Epidermal melanocyte (primary cell): ENCODE data around the gene RBM38.

Experiments
- DNase-seq: peaks from one replicate; pipeline ENCODE4 v3.0.0; 2011; ENCODE audit warnings: low spot score; ENCODE audit not compliant: insufficient read length

RBM38 gene

DNA sequence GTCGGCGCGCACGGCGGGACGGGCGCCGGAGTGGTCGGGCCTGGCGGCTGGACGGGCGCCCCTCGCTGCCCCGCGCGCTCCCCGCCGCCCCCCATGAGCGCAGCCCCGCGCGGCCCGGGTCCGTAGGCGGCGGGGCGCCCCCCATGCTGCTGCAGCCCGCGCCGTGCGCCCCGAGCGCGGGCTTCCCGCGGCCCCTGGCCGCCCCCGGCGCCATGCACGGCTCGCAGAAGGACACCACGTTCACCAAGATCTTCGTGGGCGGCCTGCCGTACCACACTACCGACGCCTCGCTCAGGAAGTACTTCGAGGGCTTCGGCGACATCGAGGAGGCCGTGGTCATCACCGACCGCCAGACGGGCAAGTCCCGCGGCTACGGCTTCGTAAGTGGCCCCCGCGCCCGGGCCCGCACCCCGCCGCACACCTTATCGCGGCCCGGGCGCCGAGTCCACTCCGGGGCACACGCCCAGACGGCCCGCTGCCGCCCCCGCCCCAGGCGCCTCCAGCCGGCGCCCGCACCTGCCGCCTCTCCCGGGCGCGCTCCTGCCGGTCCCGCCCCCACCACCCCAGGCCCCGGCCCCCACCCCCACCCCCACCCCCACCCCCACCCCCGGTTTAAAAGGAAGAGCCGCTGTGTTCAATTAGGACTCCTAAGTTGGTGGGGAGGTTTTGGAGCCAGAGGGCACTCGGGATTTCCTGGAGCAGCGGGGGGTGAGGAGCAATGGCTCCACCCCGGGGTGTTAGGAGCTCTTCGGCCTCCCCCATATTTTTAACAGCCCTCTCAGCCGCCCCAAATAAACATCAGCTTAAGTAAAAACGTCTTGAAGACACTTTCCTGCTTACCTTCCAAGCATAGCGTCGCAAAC is 474 bp downstream of the RBM38 start:
- DNase-seq = no peak

- DNase-seq = no peak
These were observed 1.5 kb downstream of the RBM38 start for GRCh38 chr20:57392512-57393271.

DNA sequence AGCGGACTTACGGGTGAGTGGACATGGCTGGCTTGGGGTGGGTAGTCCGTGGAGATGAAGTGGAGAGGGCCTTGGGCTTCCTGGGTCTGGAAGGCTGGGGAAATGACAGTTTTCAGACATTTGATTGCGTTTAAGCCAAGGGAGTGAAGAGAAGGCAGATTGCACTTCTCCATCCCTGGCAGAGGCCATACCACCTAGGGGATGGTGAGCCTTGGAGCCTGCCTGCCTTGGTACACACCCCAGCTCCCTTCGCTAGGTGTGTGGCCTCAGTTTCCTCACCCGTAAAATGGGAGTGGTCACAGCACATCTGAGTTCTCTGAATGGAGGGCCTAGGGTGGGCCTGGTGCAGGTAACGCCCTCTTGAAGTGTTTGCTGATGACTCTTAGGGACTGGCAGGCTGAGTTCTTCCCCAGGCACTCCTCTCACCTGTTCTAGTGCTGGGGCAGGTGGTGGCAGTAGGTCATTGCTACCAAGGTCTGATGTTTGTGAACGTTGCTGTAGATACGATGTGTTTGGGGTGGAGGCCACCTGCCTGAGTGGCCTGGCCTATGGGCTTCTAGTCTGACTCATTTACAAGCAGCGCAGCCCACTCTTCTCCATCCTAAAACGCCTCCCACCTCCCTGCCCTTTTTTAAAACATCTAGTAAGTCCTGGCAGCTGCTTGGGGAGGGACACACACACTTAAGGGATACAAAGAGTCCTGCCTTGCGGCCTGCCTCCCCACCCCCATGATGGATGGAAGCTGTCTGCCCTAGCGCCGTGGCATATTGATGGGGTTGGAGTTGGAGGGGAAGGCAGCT is 2.3 kb downstream of the RBM38 start:
- DNase-seq = no peak

DNA sequence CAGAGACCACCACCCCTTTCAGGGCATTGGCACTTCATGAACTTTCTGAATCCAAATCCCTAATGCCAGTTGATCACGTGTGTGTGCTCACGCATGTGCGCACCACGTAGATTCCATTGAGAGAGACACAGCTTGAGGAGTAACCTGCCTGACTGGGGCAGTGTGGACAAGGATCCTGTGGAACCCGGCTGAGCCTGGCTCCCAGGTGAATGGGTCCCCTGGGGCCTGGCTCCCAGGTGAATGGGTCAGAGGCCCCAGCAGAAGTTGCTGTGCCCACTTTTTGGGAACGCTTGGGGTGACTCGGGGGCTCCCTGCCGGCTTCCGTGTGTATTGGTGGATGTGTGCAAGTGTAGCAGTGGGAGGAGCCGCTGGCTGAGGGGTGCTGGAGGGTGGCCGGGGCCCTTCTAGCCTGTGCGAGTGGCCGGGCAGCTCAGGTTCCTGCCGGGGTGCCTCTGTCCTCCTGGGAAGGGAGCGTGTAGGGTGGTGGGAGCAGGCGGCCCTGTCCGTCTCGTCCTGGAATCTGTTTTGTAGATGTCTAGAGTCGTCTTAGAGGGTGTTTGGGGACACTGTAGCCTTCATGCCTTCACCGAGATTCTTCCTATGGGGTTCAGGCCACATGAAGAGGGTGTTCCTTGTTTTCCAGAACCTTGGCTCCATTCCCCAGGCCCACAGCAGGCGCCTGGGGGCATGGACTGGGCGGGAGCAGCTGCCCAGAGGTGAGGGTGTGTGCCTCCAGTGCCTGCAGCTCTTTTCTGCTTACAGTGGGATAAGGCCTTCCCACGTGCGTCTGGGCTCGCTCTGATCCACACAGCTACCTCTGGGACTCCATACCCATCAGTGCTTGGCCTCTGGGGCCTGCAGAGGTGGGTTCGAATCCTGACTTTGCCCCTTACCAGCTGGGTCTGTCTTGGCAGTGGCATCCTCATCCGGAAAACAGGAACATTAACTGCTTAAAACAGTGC is 3.2 kb downstream of the RBM38 start:
- no peak for DNase-seq

DNA sequence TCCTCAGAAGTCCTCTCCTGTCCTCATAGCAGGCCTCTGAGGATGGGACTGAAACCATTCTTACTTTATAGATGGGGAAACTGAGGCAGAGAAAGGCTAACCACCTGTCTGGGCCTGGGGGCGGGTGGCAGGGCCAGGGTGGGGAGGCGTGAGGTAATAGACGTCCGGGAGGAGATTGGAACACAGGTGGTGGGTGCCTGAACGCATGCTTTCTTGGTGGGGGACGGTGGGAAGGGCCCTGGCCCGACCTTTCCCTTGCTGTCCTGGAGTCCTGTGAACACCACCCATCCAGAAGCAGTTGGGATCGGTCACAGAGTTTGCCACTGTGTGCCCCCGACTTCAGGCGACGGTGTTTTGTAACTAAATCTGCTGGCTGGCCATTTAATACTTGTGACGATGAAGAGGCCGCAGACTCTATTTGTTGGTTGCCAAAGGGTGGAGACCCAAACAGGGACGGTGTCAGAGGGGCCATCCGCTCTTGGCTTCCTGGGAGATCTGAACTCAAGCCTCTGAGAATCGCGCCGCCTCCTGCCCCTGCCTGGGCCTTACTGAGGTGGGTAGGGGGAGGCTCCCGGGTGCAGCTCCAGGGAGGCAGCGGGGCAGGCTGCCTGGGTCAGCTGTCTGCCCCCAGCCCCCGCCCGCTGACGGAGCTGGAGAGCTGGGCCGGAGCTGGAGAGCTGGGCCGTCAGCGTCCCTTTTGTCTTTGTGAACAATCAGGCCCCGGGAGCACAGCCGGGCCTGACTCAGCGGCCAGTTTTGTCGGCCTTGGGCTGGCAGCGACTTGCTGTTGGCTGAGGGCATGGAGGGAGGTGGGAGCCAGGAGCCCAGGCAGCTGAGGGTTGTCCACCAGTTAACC is 4.1 kb downstream of the RBM38 start:
- peak; percentile 13 for DNase-seq

GRCh38 chr20:57396212-57396983 is 5.2 kb downstream of the RBM38 start:
- peak; percentile 10 for DNase-seq

DNA sequence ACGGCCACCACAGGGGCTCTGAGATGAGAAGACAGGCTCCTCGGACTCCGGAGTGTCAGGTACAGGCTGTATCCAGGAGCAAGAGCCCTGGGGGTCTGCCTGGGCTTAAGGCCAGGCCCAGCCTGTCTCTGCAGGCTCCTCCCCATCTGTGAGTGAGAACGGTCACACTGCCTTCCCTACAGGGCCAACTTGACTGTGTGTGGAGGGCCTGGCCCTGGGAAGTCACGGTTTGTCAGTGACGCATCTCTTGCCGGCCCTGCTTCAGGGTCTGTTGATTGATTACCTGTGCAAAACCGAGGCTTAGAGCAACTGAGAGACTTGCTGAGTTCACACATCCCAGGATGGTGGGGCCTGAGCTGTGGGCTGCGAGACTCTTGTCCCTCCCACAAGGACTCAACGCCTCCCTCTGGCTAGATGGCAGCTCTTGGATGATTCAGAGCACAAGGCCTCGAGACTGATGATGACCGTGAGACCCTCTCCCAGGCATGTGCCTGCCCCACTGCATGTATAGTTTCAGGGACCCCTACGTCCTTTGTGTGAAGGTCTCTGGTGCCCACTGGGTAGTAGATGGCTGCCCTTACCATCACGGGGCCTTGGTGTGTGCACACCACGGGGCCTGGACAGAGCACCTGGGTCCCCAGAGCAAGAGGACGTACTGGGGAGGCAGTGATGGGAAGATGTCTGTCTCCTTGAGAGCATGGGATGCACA is 5.9 kb downstream of the RBM38 start:
- DNase-seq = no peak

- no peak for DNase-seq
These were observed 6.5 kb downstream of the RBM38 start for GRCh38 chr20:57397693-57398108.

GRCh38 chr20:57398231-57398821 is 7.1 kb downstream of the RBM38 start:
- DNase-seq = no peak

DNA sequence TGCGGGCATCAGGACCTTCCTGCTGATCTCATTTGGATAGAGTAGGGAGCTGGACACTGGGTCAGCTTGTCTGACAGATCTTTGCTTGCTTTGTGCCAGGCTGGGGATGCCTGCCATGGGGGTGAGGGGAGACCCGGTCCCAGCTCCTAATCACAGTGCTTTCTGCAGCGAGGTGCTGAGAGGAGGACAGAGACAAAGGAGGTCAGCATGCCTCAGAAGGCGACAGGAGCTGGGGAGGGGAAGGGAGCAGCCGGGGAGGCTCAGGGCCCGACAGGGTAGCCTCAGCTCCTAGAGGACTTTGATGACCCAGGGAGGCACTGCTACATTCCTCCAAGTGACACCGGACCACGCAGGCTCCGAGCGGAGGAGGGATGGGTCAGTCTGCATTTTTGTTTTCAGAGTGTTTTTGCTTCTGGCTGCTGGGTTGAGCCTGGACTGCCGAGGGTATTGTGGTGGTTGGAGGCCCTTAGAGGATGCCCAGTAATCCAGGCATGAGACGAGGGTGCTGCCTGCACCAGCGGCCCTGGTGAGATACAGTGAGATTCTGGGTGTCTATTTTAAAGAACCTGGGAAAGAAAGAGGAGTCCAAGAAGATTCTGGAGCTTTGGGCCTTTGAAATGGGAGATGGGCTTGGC is 7.8 kb downstream of the RBM38 start:
- no peak for DNase-seq

GRCh38 chr20:57399587-57400155 is 8.5 kb downstream of the RBM38 start:
- DNase-seq = no peak

DNA sequence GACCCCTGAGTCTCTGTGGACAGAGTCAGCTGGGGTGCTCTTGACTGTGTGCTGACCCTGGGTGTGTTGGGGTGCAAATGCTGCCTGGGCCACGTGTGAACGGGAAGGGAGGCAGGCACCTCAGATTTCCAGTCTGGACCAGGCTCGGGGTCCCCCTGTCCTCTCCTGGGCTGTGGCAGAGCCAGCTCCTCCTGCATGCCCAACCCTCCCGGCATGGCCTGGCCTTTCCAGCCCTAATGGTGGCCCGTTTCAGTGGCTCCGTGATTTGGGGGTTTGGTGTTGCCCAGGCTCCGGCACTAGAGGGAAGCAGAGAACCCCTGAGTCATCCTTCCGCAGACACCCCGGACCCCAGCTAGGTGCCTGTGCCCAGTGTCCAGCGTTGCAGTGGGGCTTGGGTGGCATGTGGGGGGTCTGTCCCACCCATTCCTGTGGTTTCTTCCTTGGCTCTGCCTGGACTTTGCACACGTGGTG is 9.1 kb downstream of the RBM38 start:
- DNase-seq = no peak

GRCh38 chr20:57400821-57401564 is 9.8 kb downstream of the RBM38 start:
- no peak for DNase-seq

DNA sequence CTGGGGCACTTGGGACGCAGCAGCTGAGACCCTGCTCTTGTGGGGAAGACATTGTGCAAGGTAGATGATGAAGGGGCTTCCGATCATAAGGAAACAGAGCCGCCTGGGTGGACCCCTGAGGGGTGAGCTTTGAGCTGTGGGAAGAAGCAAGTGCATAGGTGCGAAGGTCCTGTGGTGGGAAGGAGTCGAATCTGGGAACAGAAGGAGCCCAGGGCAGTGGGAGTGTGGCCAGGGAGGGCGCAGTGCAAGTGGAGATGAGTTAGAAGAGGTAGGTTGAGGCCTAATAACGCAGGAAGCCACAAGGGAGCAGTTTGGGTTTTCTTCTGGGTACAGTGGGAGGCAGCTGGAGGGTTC is 10.3 kb downstream of the RBM38 start:
- no peak for DNase-seq

- DNase-seq = no peak
These were observed 11.3 kb downstream of the RBM38 start for GRCh38 chr20:57402206-57403125.
